ENCODE measurements around the gene ZNF425.

Gene ZNF425

GRCh38 chr7:149125863-149126661, at the start of gene ZNF425:
Gene ZNF425 (minus strand): TSS chr7:149126324. CDS start chr7:149126213, 111 bp downstream.
- DNase-seq (ENCODE audit: low spot score) = peak; percentile 97
- in situ Hi-C loops (cut with MboI; ENCODE audit: low pct_unique_long_range_greater_than_20kb, low sequenced_read_pairs, unreplicated experiment) = no loop called here
- TF ChIP-seq, protein P1, sequence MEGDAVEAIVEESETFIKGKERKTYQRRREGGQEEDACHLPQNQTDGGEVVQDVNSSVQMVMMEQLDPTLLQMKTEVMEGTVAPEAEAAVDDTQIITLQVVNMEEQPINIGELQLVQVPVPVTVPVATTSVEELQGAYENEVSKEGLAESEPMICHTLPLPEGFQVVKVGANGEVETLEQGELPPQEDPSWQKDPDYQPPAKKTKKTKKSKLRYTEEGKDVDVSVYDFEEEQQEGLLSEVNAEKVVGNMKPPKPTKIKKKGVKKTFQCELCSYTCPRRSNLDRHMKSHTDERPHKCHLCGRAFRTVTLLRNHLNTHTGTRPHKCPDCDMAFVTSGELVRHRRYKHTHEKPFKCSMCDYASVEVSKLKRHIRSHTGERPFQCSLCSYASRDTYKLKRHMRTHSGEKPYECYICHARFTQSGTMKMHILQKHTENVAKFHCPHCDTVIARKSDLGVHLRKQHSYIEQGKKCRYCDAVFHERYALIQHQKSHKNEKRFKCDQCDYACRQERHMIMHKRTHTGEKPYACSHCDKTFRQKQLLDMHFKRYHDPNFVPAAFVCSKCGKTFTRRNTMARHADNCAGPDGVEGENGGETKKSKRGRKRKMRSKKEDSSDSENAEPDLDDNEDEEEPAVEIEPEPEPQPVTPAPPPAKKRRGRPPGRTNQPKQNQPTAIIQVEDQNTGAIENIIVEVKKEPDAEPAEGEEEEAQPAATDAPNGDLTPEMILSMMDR (IDR thresholded peaks at IDR 0.05; ENCODE audit: extremely low read depth, insufficient read depth, missing control alignments) = peak; percentile 97

GRCh38 chr7:149175150-149175549, 49.0 kb upstream of the ZNF425 start:
- TF ChIP-seq, protein P1 (IDR thresholded peaks at IDR 0.05; ENCODE audit: extremely low read depth, insufficient read depth, missing control alignments) = no peak
- DNase-seq (ENCODE audit: low spot score) = no peak
- in situ Hi-C loops (cut with MboI; ENCODE audit: low pct_unique_long_range_greater_than_20kb, low sequenced_read_pairs, unreplicated experiment) = no loop called here

- TF ChIP-seq, protein P1 (IDR thresholded peaks at IDR 0.05; ENCODE audit: extremely low read depth, insufficient read depth, missing control alignments) = no peak
- DNase-seq (ENCODE audit: low spot score) = no peak
- in situ Hi-C loops (cut with MboI; ENCODE audit: low pct_unique_long_range_greater_than_20kb, low sequenced_read_pairs, unreplicated experiment) = no loop called here
Measured at GRCh38 chr7:149172534-149172920, 46.4 kb upstream of the ZNF425 start.

DNA sequence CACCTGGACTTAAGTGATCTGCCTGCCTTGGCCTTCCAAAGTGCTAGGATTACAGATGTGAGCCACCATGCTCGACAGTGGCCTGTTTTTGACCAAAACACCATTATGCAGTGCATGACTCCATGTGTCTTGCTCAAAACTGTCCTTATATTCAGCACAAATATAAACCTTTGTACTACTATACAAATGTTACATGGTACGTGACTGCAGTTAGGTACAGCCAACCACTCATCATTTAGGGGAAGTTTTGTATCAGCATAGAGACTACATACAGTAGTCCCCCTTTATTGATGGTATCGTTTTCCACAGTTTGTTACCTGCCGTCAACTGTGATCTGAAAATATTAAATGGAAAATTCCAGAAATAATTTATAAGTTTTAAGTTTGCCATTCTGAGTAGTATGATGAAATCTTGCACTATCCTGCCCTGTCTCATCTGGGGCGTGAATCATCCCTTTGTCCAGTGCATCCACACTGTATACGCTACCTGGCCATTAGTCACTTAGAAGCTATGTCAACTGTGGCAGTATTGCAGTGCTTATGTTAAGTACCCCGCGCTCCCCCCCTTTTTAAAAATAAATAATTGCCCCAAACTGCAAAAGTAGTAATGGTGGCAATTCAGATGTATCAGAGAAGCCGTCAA, 45.9 kb upstream of the ZNF425 start:
- no peak for DNase-seq (ENCODE audit: low spot score)
- in situ Hi-C loops (cut with MboI; ENCODE audit: low pct_unique_long_range_greater_than_20kb, low sequenced_read_pairs, unreplicated experiment) = no loop called here
- TF ChIP-seq, protein P1 (IDR thresholded peaks at IDR 0.05; ENCODE audit: extremely low read depth, insufficient read depth, missing control alignments) = no peak

GRCh38 chr7:149166630-149167352, 40.7 kb upstream of the ZNF425 start:
- in situ Hi-C loops (cut with MboI; ENCODE audit: low pct_unique_long_range_greater_than_20kb, low sequenced_read_pairs, unreplicated experiment) = no loop called here
- TF ChIP-seq, protein P1 (IDR thresholded peaks at IDR 0.05; ENCODE audit: extremely low read depth, insufficient read depth, missing control alignments) = no peak

DNA sequence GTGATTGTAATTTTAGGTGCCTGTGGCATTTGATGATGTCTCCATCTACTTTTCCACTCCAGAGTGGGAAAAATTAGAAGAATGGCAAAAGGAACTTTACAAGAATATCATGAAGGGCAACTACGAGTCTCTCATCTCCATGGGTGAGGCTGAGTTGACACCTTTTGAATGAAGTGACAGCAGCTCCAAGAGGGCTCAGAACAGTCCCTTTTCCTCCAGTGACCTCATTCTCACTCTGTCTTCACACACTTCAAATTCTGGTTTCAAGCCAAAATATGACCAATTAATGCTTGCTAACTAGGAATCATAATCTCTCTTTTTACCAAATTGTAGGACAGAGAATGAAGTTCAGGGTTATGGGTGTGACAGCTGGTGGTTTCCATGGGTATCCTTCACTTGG, 40.0 kb upstream of the ZNF425 start:
- in situ Hi-C loops (cut with MboI; ENCODE audit: low pct_unique_long_range_greater_than_20kb, low sequenced_read_pairs, unreplicated experiment) = no loop called here

More at GRCh38 chr7:149166630-149167352, 40.7 kb upstream of the ZNF425 start:
- no peak for DNase-seq (ENCODE audit: low spot score)

More for the DNA sequence above, 40.0 kb upstream of the ZNF425 start:
- TF ChIP-seq, protein P1 (IDR thresholded peaks at IDR 0.05; ENCODE audit: extremely low read depth, insufficient read depth, missing control alignments) = no peak
- no peak for DNase-seq (ENCODE audit: low spot score)

Measured in GM13977 (cell line).